Activated T-helper 1 cell treated with anti-CD3 and anti-CD28 coated beads, Interleukin-12 subunit alpha, Interleukin-12 subunit beta, Interleukin-2, Interleukin-4 antibody, amounts not matched to agents 30 ng/mL and 10 ng/mL and 1 ng/mL, durations not matched to agents 14 hours and 24 hours and 36 hours (primary cell): Measurements from ENCODE around the gene GNB3. TPM values are rescaled to one million over a fixed set of nuclear protein-coding genes. Genes with fewer than 3 reads are reported as not detected.
A peak's percentile ranks its signal among the peaks of the same experiment; 100 is the strongest.

ENCODE experiments used
- DNase-seq: peaks from one replicate; pipeline ENCODE4 v3.0.0; 2021; ENCODE audit warnings: low spot score
- H3K27ac Mint-ChIP-seq: one replicate; pipeline ENCODE4 v1.8.0; 2021; ENCODE audit warnings: mild to moderate bottlenecking, mixed read lengths
- H3K27me3 Mint-ChIP-seq: one replicate; pipeline ENCODE4 v1.8.0; 2022; ENCODE audit warnings: mild to moderate bottlenecking, moderate library complexity, mixed read lengths; ENCODE audit not compliant: insufficient read depth
- H3K36me3 Mint-ChIP-seq: one replicate; pipeline ENCODE4 v1.8.0; 2021; ENCODE audit warnings: low read depth, mixed read lengths
- H3K4me1 Mint-ChIP-seq: one replicate; pipeline ENCODE4 v1.8.0; 2021; ENCODE audit warnings: low read depth, mixed read lengths
- H3K4me3 Mint-ChIP-seq: one replicate; pipeline ENCODE4 v1.8.0; 2021; ENCODE audit warnings: mild to moderate bottlenecking, moderate library complexity, mixed read lengths
- H3K9me3 Mint-ChIP-seq: one replicate; pipeline ENCODE4 v1.8.0; 2021; ENCODE audit warnings: mixed read lengths
- intact Hi-C: fragments of 100-400 bp; cut with micrococcal nuclease; formaldehyde crosslinking; loops from one replicate; pipeline ENCODE4 v1.15.1; 2024
- total RNA-seq: library from RNA; stranded (reverse); gene quantifications from 2 replicates; pipeline ENCODE4 v1.2.3, GENCODE V29; 2022

The GNB3 gene
- total RNA-seq, 1 donor from 2014 or later, result 1.7 TPM

DNA sequence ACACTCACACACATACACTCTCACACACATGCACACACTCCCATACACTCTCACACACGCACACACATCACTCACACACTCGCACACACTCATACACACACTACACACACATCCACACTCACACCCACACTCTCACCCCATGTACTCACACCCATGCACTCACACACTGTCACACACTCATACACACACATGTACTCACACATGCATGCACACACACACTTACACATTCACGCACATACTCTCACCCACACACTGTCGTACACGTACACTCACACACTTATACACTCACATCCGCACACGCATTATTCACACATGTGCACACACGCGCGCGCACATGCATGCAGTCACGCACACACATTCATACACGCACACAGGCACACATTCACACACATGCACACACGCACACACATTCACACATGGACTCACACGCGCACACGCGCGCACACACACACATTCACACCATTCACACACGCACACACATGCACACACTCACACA, 23.0 kb upstream of the GNB3 start:
- intact Hi-C loops, result no loop called here
- Mint-ChIP-seq H3K36me3 (peaks cover 58% of the 10 kb centered on the region), H3K4me1 (peaks cover 12% of the 10 kb centered on the region), H3K27ac (peak overlapping the region; percentile 45), H3K27me3 (peaks cover 6% of the 10 kb centered on the region), H3K9me3 (no peaks in the 10 kb centered on the region), H3K4me3 (no peak overlapping the region)
- DNase-seq, result no peak

DNA sequence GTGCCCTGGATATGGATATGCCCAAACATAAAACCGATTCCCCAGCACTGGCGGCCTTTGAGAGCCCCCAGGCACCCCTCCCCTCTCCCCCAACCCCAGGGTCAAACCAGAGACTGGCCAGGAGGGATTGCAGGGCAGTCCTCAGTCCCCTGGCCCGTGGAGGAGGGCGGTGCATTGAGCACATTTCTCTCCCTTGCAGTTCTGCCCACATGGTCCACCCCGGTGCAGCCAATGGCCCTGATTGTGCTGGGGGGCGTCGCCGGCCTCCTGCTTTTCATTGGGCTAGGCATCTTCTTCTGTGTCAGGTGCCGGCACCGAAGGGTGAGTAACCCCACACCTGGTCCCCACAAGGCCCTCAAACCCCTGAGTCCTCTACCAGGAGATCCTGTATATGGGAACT, 22.5 kb upstream of the GNB3 start:
- H3K4me3 Mint-ChIP-seq, result no peak overlapping the region
- H3K27ac Mint-ChIP-seq, result no peak overlapping the region
- H3K9me3 Mint-ChIP-seq, result no peaks in the 10 kb centered on the region
- peaks cover 8% of the 10 kb centered on the region for H3K27me3 Mint-ChIP-seq
- intact Hi-C loops, result no loop called here
- peaks cover 58% of the 10 kb centered on the region for H3K36me3 Mint-ChIP-seq
- DNase-seq, result no peak
- peaks cover 17% of the 10 kb centered on the region for H3K4me1 Mint-ChIP-seq

DNA sequence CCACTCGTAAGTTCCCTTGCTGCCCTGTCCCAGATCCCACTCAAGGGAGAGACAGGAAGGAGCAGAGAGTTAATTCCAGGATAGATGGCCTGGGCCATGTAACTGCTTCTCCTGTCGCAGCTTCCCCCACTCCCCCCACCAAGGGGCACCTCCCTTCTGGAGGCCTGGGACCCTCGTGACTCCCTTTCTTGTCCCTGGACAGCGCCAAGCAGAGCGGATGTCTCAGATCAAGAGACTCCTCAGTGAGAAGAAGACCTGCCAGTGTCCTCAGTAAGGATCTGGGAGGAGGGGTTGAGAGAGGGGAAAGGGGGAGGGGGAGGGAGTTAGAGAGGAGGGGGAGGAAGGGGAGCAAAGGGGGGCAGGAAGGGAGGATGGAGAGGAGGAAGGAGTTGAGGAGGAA, 22.1 kb upstream of the GNB3 start:
- peaks cover 17% of the 10 kb centered on the region for H3K4me1 Mint-ChIP-seq
- H3K36me3 Mint-ChIP-seq, result peaks cover 53% of the 10 kb centered on the region
- no peak overlapping the region for H3K27ac Mint-ChIP-seq
- peaks cover 8% of the 10 kb centered on the region for H3K27me3 Mint-ChIP-seq
- intact Hi-C loops, result no loop called here
- H3K9me3 Mint-ChIP-seq, result no peaks in the 10 kb centered on the region
- DNase-seq, result no peak
- no peak overlapping the region for H3K4me3 Mint-ChIP-seq

DNA sequence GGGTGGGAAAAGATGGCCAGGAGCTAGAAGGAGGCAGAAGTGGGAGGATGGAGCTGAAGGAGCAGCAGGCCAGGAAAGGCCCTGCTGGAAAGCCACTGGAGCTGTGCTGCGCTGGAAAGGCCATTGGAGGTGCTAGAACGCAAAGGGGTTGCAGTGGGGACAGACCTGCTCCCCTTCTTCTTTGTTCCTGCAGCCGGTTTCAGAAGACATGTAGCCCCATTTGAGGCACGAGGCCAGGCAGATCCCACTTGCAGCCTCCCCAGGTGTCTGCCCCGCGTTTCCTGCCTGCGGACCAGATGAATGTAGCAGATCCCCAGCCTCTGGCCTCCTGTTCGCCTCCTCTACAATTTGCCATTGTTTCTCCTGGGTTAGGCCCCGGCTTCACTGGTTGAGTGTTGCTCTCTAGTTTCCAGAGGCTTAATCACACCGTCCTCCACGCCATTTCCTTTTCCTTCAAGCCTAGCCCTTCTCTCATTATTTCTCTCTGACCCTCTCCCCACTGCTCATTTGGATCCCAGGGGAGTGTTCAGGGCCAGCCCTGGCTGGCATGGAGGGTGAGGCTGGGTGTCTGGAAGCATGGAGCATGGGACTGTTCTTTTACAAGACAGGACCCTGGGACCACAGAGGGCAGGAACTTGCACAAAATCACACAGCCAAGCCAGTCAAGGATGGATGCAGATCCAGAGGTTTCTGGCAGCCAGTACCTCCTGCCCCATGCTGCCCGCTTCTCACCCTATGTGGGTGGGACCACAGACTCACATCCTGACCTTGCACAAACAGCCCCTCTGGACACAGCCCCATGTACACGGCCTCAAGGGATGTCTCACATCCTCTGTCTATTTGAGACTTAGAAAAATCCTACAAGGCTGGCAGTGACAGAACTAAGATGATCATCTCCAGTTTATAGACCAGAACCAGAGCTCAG, 21.4 kb upstream of the GNB3 start:
- Mint-ChIP-seq H3K27ac (no peak overlapping the region), H3K36me3 (peaks cover 47% of the 10 kb centered on the region), H3K9me3 (no peaks in the 10 kb centered on the region), H3K4me1 (peaks cover 17% of the 10 kb centered on the region), H3K4me3 (no peak overlapping the region), H3K27me3 (peaks cover 12% of the 10 kb centered on the region)
- intact Hi-C loops, result no loop called here
- DNase-seq, result no peak

DNA sequence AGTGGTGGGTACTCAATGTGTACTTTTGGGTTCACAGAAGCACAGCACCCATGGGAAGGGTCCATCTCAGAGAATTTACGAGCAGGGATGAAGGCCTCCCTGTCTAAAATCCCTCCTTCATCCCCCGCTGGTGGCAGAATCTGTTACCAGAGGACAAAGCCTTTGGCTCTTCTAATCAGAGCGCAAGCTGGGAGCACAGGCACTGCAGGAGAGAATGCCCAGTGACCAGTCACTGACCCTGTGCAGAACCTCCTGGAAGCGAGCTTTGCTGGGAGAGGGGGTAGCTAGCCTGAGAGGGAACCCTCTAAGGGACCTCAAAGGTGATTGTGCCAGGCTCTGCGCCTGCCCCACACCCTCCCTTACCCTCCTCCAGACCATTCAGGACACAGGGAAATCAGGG, 20.6 kb upstream of the GNB3 start:
- H3K9me3 Mint-ChIP-seq, result no peaks in the 10 kb centered on the region
- DNase-seq, result no peak
- peaks cover 40% of the 10 kb centered on the region for H3K36me3 Mint-ChIP-seq
- H3K4me1 Mint-ChIP-seq, result peaks cover 19% of the 10 kb centered on the region
- intact Hi-C loops, result no loop called here
- H3K27me3 Mint-ChIP-seq, result peaks cover 19% of the 10 kb centered on the region
- no peak overlapping the region for H3K27ac Mint-ChIP-seq
- no peak overlapping the region for H3K4me3 Mint-ChIP-seq

DNA sequence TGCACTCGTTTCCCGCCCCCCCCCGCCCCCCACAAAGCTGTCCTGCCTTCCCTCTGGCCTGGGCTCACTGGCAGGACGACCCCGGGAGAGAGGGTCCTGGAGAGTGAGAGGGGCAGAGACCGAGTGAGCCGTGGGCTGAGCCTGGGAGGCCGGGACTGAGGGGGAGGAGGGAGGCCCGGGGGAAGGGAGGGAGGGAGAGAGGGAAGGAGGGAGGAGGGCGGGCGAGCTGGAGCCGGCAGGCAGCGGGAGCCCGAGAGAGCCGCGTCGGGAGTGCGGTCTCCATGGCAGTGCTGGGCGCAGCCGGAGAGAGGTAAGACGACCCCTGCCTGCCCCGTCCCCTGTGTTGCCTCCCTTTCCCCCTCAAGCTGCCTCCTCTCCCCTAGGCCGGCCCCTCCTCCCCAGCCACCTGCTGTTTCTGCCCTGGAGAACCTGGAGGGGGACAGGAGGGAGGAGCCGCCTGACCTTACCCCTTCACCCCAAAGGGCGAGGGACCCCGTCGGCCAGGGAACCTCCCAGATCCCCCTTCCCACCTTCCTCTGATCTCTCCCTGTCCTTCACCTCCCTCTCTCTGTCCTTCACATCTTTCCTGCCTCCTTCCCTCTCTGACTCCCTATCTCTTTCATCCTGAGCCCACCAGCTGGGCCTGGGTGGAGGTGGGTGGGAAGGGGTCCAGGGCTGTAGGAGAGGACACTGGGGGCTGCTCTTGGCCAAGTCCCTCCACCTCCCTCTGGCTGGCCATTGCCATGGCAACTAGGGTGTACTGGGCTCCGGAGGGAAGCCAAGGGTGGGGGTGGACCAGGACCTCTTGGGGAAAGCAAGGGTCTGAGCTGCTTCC, 18.9 kb upstream of the GNB3 start, which contains the start of gene GPR162:
Gene GPR162, plus strand, starts transcription at position 231 of the 835 bp plus-strand sequence. CDS start 2,078 bp downstream, outside the sequence.
- peaks cover 29% of the 10 kb centered on the region for H3K27me3 Mint-ChIP-seq
- peaks cover 27% of the 10 kb centered on the region for H3K4me1 Mint-ChIP-seq
- peaks cover 27% of the 10 kb centered on the region for H3K36me3 Mint-ChIP-seq
- intact Hi-C loops, result no loop called here
- H3K27ac Mint-ChIP-seq, result peak within 1 kb of the TSS; percentile 53
- no peaks in the 10 kb centered on the region for H3K9me3 Mint-ChIP-seq
- DNase-seq, result no peak
- peak within 1 kb of the TSS; percentile 28 for H3K4me3 Mint-ChIP-seq

DNA sequence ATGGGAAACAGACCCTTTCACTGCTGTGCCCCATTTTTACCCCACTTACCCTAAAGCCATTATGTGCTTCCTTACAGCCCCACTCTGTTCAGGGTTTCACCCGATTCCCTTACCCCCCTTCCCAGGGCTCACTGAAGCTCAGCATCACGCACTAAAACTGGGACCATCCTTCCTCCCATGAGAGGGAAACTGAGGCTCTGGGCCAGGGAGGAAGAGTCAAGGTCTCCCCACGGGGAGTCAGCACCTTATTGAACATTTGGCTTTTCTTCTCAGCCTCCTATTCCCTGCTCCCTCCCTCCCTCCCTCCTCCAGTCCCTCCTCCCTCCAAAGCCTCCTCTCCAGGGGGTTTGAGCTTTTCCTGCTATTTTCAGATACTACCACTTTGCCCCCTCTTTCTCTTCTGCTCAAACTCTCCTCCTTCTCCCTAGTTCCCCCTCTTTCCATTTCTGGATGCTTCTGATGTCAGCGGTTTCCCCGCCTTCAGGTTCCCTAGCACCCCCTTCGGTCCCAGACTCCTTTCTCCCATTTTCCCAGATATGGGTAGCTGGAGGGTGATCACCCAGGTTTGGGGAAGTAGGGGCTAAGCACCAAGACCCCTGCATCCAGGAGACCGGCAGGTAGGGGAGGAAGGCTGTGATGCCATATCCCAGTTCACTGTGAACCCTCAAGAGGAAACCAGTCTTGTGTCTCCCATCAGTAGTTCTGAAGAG, 18.1 kb upstream of the GNB3 start:
- no peak overlapping the region for H3K4me3 Mint-ChIP-seq
- no peak for DNase-seq
- peak overlapping the region; percentile 53 for H3K27ac Mint-ChIP-seq
- peaks cover 32% of the 10 kb centered on the region for H3K4me1 Mint-ChIP-seq
- no peaks in the 10 kb centered on the region for H3K9me3 Mint-ChIP-seq
- peaks cover 23% of the 10 kb centered on the region for H3K36me3 Mint-ChIP-seq
- H3K27me3 Mint-ChIP-seq, result peaks cover 32% of the 10 kb centered on the region
- intact Hi-C loops, result no loop called here

DNA sequence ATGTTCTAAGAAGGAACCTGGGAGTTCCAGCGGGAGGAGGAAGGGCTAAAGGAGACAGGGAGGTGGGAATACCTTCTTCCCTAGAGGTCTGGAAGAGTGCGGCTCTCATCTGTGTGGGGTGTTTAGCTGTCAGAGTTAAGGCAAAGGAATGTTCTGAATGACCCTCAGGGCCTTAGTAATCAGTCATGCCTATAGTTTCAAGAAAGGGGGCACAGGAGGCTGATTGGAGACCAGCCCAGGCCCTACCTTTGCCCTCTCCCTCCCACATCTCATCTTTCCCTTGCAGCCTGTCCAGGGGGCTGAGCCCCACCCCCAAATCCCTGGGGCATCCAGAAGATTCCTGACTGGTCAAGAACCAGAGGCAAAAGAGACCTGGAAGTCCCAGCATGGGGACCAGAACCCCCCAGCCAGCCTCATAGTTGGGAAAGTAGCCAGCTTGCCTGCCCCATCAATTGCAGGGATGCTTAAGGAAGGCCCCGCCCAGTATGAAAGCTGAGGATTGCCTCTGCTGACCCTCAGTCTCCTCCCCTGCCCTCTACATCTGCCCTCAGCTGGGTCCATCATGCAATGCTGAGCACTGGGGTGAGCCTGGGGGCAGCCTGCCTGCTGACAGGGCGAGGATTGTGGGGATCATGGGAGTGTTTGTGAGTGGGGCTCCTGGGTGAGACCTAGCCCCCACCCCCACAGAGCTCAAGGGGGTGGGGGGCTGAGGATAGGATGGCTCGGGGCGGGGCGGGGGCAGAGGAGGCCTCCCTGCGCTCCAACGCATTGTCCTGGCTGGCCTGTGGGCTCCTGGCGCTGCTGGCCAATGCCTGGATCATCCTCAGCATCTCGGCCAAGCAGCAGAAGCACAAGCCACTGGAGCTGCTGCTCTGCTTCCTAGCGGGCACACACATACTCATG, 17.3 kb upstream of the GNB3 start:
- intact Hi-C loops, result loop anchor here (2.0 kb wide), 1 partner anchor 135 kb away; the partner anchor contains the start of gene ZNF384
- peaks cover 35% of the 10 kb centered on the region for H3K27me3 Mint-ChIP-seq
- H3K27ac Mint-ChIP-seq, result no peak overlapping the region
- no peaks in the 10 kb centered on the region for H3K9me3 Mint-ChIP-seq
- DNase-seq, result no peak
- H3K36me3 Mint-ChIP-seq, result peaks cover 16% of the 10 kb centered on the region
- H3K4me1 Mint-ChIP-seq, result peaks cover 39% of the 10 kb centered on the region
- no peak overlapping the region for H3K4me3 Mint-ChIP-seq

DNA sequence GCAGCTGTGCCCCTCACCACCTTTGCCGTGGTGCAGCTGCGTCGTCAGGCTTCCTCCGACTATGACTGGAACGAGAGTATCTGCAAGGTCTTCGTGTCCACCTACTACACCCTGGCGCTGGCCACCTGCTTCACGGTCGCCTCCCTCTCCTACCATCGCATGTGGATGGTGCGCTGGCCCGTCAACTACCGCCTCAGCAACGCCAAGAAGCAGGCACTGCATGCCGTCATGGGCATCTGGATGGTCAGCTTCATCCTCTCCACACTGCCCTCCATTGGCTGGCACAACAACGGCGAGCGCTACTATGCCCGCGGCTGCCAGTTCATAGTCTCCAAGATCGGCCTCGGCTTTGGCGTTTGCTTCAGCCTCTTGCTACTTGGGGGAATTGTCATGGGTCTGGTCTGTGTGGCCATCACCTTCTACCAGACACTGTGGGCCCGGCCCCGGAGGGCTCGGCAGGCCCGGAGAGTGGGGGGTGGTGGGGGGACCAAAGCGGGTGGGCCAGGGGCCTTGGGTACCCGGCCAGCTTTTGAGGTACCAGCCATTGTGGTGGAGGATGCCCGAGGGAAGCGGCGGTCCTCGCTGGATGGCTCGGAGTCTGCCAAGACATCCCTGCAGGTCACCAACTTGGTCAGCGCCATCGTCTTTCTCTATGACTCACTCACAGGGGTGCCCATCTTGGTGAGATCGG, 16.5 kb upstream of the GNB3 start:
- no peaks in the 10 kb centered on the region for H3K9me3 Mint-ChIP-seq

DNA sequence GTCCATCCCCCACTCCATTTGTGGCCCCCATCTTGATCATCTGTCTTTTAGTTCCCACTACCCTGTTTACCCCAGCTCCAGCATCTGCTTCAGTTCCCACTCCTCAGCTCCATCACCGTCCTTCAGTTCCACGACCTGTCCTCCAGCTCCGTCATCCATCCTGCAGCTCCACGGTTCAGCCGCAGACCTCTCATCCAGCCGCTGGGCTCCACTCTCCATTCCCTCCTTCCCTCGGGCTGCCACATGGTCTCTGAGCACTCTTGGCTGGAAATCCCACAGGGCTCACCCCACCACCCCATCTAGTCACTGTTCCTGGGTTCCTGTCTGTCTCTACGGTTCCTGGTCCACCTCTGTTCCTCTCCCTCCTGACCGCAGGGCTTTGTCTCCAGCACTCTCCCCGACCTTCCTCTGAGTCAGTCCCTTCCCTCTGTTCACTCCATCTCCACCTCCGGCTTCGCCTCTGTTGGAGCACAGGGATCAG, 15.8 kb upstream of the GNB3 start:
- Mint-ChIP-seq H3K9me3 (no peaks in the 10 kb centered on the region), H3K27ac (no peak overlapping the region), H3K4me3 (no peak overlapping the region), H3K4me1 (peaks cover 48% of the 10 kb centered on the region), H3K36me3 (peaks cover 5% of the 10 kb centered on the region), H3K27me3 (peaks cover 43% of the 10 kb centered on the region)
- no peak for DNase-seq
- intact Hi-C loops, result loop anchor here (1.0 to 5.0 kb wide), 7 partner anchors 26 to 208 kb away; partner anchors contain the start of genes CDCA3, LAG3, MLF2 and ZNF384

More for the DNA sequence above, 16.5 kb upstream of the GNB3 start:
- H3K27me3 Mint-ChIP-seq, result peaks cover 39% of the 10 kb centered on the region
- DNase-seq, result no peak
- intact Hi-C loops, result loop anchor here (2.0 kb wide), 1 partner anchor 135 kb away; the partner anchor contains the start of gene ZNF384
- H3K36me3 Mint-ChIP-seq, result peaks cover 11% of the 10 kb centered on the region
- H3K4me1 Mint-ChIP-seq, result peaks cover 44% of the 10 kb centered on the region
- H3K27ac Mint-ChIP-seq, result no peak overlapping the region
- no peak overlapping the region for H3K4me3 Mint-ChIP-seq
